ENCODE measurements around the gene MICB. TPM values are rescaled to one million over a fixed set of nuclear protein-coding genes. Genes with fewer than 3 reads are reported as not detected.
A peak's percentile ranks its signal among the peaks of the same experiment; 100 is the strongest.
"Not testable (repeated sequence)": the region's sequence is repeated elsewhere in the genome, so short reads cannot be mapped to it uniquely, and the experiment has no call there.

Gene MICB
- total RNA-seq, 1 experiment from 2014 or later, result 14.5 TPM

GRCh38 chr6:31541059-31541657, 43.2 kb downstream of the MICB start:
- peak; percentile 47 for DNase-seq (ENCODE audit: low spot score)

- DNase-seq (ENCODE audit: low spot score), result peak; percentile 97
These were observed 43.9 kb downstream of the MICB start, which contains the start of gene DDX39B for GRCh38 chr6:31541658-31542521. TSS of gene DDX39B (minus strand) at chr6:31542003. CDS start at chr6:31540532, 1,471 bp downstream.

GRCh38 chr6:31543639-31544038, 45.7 kb downstream of the MICB start:
- no peak for DNase-seq (ENCODE audit: low spot score)

- no peak for DNase-seq (ENCODE audit: low spot score)
These were observed 46.7 kb downstream of the MICB start for GRCh38 chr6:31544676-31545075.

- no peak for DNase-seq (ENCODE audit: low spot score)
These were observed 47.3 kb downstream of the MICB start for GRCh38 chr6:31545291-31545690.

- DNase-seq (ENCODE audit: low spot score), result peak; percentile 85
These were observed 48.5 kb downstream of the MICB start, which contains the start of gene ATP6V1G2 for GRCh38 chr6:31546339-31546957. TSS of gene ATP6V1G2 (minus strand) at chr6:31546608. CDS start at chr6:31546559, 49 bp downstream.

- peak; percentile 96 for DNase-seq (ENCODE audit: low spot score)
These were observed 49.2 kb downstream of the MICB start, which contains the start of gene NFKBIL1 for GRCh38 chr6:31546958-31547726. TSS of gene NFKBIL1 (plus strand) at chr6:31547608. CDS start at chr6:31547695, 87 bp downstream.

GRCh38 chr6:31547727-31548543, 50.0 kb downstream of the MICB start:
- no peak for DNase-seq (ENCODE audit: low spot score)

- DNase-seq (ENCODE audit: low spot score), result no peak
These were observed 50.6 kb downstream of the MICB start for GRCh38 chr6:31548544-31548873.

GRCh38 chr6:31551371-31551770, 53.4 kb downstream of the MICB start:
- DNase-seq (ENCODE audit: low spot score), result not testable (repeated sequence)

GRCh38 chr6:31556307-31556706, 58.4 kb downstream of the MICB start:
- no peak for DNase-seq (ENCODE audit: low spot score)

GRCh38 chr6:31557443-31558317, 59.7 kb downstream of the MICB start:
- DNase-seq (ENCODE audit: low spot score), result no peak

GRCh38 chr6:31558318-31558625, 60.3 kb downstream of the MICB start:
- DNase-seq (ENCODE audit: low spot score), result no peak

GRCh38 chr6:31558631-31559500, 60.9 kb downstream of the MICB start:
- DNase-seq (ENCODE audit: low spot score), result no peak

GRCh38 chr6:31559606-31559957, 61.6 kb downstream of the MICB start:
- DNase-seq (ENCODE audit: low spot score), result no peak

GRCh38 chr6:31559958-31560696, 62.2 kb downstream of the MICB start:
- no peak for DNase-seq (ENCODE audit: low spot score)

- no peak for DNase-seq (ENCODE audit: low spot score)
These were observed 62.7 kb downstream of the MICB start for GRCh38 chr6:31560697-31561058.

All from H4 (cell line).